Activated CD4-positive, alpha-beta T cell treated with anti-CD3 and anti-CD28 coated beads, Interleukin-2, amount 50 U/mL, for 16 hours (primary cell): ENCODE data around the gene GAB2.
A peak's percentile ranks its signal among the peaks of the same experiment; 100 is the strongest.

ENCODE experiments used
- DNase-seq: peaks from one replicate; pipeline ENCODE4 v3.0.0-alpha.2; 2020

The GAB2 gene

GRCh38 chr11:78268591-78269410, 148.8 kb downstream of the GAB2 start:
- DNase-seq, result no peak

GRCh38 chr11:78266451-78266850, 151.2 kb downstream of the GAB2 start:
- no peak for DNase-seq

- DNase-seq, result no peak
These were observed 152.3 kb downstream of the GAB2 start for GRCh38 chr11:78265326-78265725.

- DNase-seq, result no peak
These were observed 154.9 kb downstream of the GAB2 start for GRCh38 chr11:78262691-78263090.

- no peak for DNase-seq
These were observed 155.4 kb downstream of the GAB2 start for GRCh38 chr11:78262238-78262637.

- DNase-seq, result no peak
These were observed 155.8 kb downstream of the GAB2 start for GRCh38 chr11:78261828-78262227.

GRCh38 chr11:78261367-78261766, 156.3 kb downstream of the GAB2 start:
- DNase-seq, result no peak

GRCh38 chr11:78259777-78260487, 157.7 kb downstream of the GAB2 start:
- no peak for DNase-seq

- DNase-seq, result no peak
These were observed 160.0 kb downstream of the GAB2 start for GRCh38 chr11:78257654-78258053.

GRCh38 chr11:78256962-78257361, 160.7 kb downstream of the GAB2 start:
- no peak for DNase-seq

- DNase-seq, result no peak
These were observed 161.7 kb downstream of the GAB2 start for GRCh38 chr11:78255919-78256318.

GRCh38 chr11:78254268-78254667, 163.4 kb downstream of the GAB2 start:
- DNase-seq, result no peak

- DNase-seq, result no peak
These were observed 163.8 kb downstream of the GAB2 start for GRCh38 chr11:78253797-78254196.

GRCh38 chr11:78251083-78251775, 166.4 kb downstream of the GAB2 start:
- no peak for DNase-seq

- no peak for DNase-seq
These were observed 167.5 kb downstream of the GAB2 start for GRCh38 chr11:78250099-78250498.

- peak; percentile 12 for DNase-seq
These were observed 168.7 kb downstream of the GAB2 start for GRCh38 chr11:78248903-78249302.

GRCh38 chr11:78248191-78248590, 169.4 kb downstream of the GAB2 start:
- DNase-seq, result no peak

- DNase-seq, result no peak
These were observed 172.9 kb downstream of the GAB2 start for GRCh38 chr11:78244546-78245255.

- no peak for DNase-seq
These were observed 173.5 kb downstream of the GAB2 start for GRCh38 chr11:78244080-78244479.

- no peak for DNase-seq
These were observed 176.1 kb downstream of the GAB2 start for GRCh38 chr11:78241475-78241874.

- no peak for DNase-seq
These were observed 177.8 kb downstream of the GAB2 start for GRCh38 chr11:78239781-78240180.

- DNase-seq, result no peak
These were observed 180.2 kb downstream of the GAB2 start for GRCh38 chr11:78237293-78238046.
